AG04449 (cell line): Measurements from ENCODE around the gene DEPDC4.

Source experiments
- CTCF ChIA-PET: fragments of 350-600 bp; formaldehyde crosslinking; extraction: SDS; loops from one replicate; lab custom pipeline; 2021; ENCODE audit warnings: antibody characterized with exemption; lab: Yijun Ruan, JAX
- POLR2A ChIA-PET: fragments of 400-600, 350-600 bp; formaldehyde crosslinking; extraction: SDS; loops from one replicate; lab custom pipeline; 2020; ENCODE audit warnings: antibody characterized with exemption, inconsistent platforms; lab: Yijun Ruan, JAX
- DNase-seq: peaks from one replicate; pipeline ENCODE4 v3.0.0-alpha.2; 2010; ENCODE audit warnings: low read depth, low spot score
- H3K4me3 ChIP-seq: 2 replicates; pipeline ENCODE4 v1.5.1; 2011; ENCODE audit warnings: low read depth, mild to moderate bottlenecking, control low read depth, low read length
- TF ChIP-seq, protein P1 (sequence below): IDR thresholded peaks from one replicate; pipeline ENCODE4 v1.5.1; 2011; ENCODE audit warnings: mild to moderate bottlenecking, moderate library complexity, low read length, control low read depth, inconsistent platforms; ENCODE audit not compliant: insufficient read depth; ENCODE audit errors: missing control alignments

DEPDC4 gene

DNA sequence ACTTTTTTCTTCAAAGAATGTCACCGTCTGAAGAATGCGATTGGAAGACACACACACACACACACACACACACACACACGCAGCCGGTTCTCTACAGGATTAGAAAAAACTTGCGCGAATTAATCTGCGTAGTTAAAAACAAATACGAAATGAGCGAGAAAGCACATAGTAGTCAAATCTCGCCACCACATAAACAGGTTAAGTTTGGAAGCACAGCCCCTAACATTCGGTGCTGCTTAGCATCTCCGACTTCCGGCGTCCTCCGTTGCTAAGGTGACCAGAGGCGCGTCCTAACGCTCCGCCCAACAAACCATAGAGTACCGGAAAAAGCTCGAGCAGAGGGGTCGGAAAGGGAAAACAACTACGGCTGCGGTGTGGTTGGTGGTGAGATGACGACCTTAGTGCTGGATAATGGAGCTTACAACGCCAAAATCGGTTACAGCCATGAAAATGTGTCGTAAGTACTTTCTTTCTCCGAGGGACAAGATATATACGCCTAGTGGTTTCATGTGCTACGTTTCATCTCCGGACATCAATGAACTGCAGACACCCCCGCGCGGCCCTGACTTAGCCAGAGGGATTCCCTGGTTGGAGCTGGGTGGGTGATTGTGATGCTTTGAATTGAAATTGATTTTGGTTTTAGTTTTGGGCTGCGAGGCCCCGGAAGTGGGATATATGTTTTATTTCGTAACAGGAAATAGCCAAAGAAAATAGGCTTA is 66.3 kb downstream of the DEPDC4 start, which contains the start of gene ACTR6:
Gene ACTR6 (plus strand): TSS at position 353 of the 719 bp plus-strand sequence. CDS start 37 bp downstream, at position 390.
- DNase-seq, result peak; percentile 68
- TF ChIP-seq, protein P1, sequence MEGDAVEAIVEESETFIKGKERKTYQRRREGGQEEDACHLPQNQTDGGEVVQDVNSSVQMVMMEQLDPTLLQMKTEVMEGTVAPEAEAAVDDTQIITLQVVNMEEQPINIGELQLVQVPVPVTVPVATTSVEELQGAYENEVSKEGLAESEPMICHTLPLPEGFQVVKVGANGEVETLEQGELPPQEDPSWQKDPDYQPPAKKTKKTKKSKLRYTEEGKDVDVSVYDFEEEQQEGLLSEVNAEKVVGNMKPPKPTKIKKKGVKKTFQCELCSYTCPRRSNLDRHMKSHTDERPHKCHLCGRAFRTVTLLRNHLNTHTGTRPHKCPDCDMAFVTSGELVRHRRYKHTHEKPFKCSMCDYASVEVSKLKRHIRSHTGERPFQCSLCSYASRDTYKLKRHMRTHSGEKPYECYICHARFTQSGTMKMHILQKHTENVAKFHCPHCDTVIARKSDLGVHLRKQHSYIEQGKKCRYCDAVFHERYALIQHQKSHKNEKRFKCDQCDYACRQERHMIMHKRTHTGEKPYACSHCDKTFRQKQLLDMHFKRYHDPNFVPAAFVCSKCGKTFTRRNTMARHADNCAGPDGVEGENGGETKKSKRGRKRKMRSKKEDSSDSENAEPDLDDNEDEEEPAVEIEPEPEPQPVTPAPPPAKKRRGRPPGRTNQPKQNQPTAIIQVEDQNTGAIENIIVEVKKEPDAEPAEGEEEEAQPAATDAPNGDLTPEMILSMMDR, result no peak
- POLR2A ChIA-PET, result interaction anchor here (0.8 to 0.9 kb wide), 2 partner anchors 61 to 67 kb away, joined by 3 to 5 read pairs; no protein-coding TSS in a partner anchor

GRCh38 chr12:100199347-100200149 is 67.3 kb downstream of the DEPDC4 start:
- DNase-seq, result no peak
- TF ChIP-seq, protein P1, result no peak
- CTCF ChIA-PET, result interaction anchor here (1.3 to 1.9 kb wide), 5 partner anchors 9 to 356 kb away, joined by 3 to 6 read pairs (median 4); no protein-coding TSS in a partner anchor
- POLR2A ChIA-PET, result interaction anchor here (0.9 kb wide), 2 partner anchors 14 to 68 kb away, joined by 3 to 5 read pairs; no protein-coding TSS in a partner anchor
- peak overlapping the region; percentile 83 for H3K4me3 ChIP-seq

More for the DNA sequence above, 66.3 kb downstream of the DEPDC4 start, which contains the start of gene ACTR6:
- H3K4me3 ChIP-seq, result peak within 1 kb of the TSS; percentile 83
- CTCF ChIA-PET, result interaction anchor here (1.3 to 1.9 kb wide), 5 partner anchors 8 to 354 kb away, joined by 3 to 6 read pairs (median 4); no protein-coding TSS in a partner anchor

DNA sequence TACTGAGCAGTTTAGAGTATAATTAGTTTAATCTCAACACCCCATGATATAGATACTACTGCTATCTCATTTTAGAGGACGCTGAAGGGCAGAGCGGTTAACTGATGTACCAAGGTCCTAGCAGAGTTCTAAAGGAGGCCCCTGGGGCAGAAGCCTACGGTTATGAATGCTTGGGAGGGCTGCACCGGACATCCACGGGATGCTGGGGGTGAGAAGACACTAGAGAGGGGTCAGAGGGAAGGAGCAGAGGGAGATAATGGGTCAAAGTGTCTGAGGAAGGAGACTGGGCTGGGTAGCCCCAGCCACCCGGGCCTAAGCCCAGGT is 67.9 kb downstream of the DEPDC4 start:
- POLR2A ChIA-PET, result no interaction called here
- CTCF ChIA-PET, result no interaction called here
- TF ChIP-seq, protein P1, result no peak
- H3K4me3 ChIP-seq, result peak overlapping the region; percentile 83
- DNase-seq, result no peak

GRCh38 chr12:100197486-100197885 is 69.4 kb downstream of the DEPDC4 start:
- H3K4me3 ChIP-seq, result no peak overlapping the region
- DNase-seq, result no peak
- TF ChIP-seq, protein P1, result no peak
- ChIA-PET CTCF (no interaction called here), POLR2A (no interaction called here)

DNA sequence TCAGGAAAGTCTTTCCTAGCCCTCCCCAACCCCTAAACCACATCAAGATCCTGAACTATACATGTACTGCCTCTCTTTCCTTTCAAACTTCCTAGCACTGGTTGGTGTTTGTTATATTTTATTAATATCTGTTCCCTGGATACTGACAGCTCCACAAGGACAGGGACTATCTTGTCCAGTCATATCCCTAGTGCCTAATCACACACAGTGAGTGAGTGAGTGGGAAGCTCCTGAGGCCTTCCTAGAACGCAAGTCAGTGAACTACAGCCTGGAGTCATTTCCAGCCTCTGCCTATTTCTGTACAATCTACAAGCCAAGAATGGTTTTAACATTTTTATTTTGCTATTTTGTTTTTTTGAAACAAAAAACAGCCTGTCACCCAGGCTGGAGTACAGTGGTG is 73.8 kb downstream of the DEPDC4 start:
- ChIA-PET CTCF (no interaction called here), POLR2A (no interaction called here)
- DNase-seq, result no peak
- TF ChIP-seq, protein P1, result no peak
- no peak overlapping the region for H3K4me3 ChIP-seq
